Stomach smooth muscle (tissue), 2 donors: Measurements from ENCODE around the gene WSCD2.

Experiments
- H3K27ac ChIP-seq: one replicate; pipeline ENCODE4 v1.7.0; 2013; ENCODE audit warnings: mild to moderate bottlenecking, low read length, inconsistent platforms
- H3K27me3 ChIP-seq, 2 donors: one replicate each; pipeline ENCODE4 v1.7.0; 2013; ENCODE audit warnings: low read length in 2 of 2; ENCODE audit not compliant: insufficient read depth in 2 of 2, control insufficient read depth in 1 of 2
- H3K36me3 ChIP-seq, 2 donors: one replicate each; pipeline ENCODE4 v1.7.0; 2013; ENCODE audit warnings: low read length in 2 of 2; ENCODE audit not compliant: control insufficient read depth in 2 of 2, insufficient read depth in 2 of 2
- H3K4me1 ChIP-seq: one replicate; pipeline ENCODE4 v1.7.0; 2013; ENCODE audit warnings: low read length; ENCODE audit not compliant: control insufficient read depth, insufficient read depth
- H3K4me3 ChIP-seq, 2 donors: one replicate each; pipeline ENCODE4 v1.7.0; 2013; ENCODE audit warnings: low read length in 2 of 2
- H3K9ac ChIP-seq, 2 donors: one replicate each; pipeline ENCODE4 v1.7.0; 2013; ENCODE audit warnings: low read length in 2 of 2, mild to moderate bottlenecking in 1 of 2
- H3K9me3 ChIP-seq, 2 donors: one replicate each; pipeline ENCODE4 v1.7.0; 2013; ENCODE audit warnings: low read length in 2 of 2; ENCODE audit not compliant: control insufficient read depth in 2 of 2
- donor health status: healthy.
- donor health status: Pancreatic carcinoma.

Gene WSCD2

GRCh38 chr12:108240027-108240785 is 111.1 kb downstream of the WSCD2 start:
- H3K27me3 ChIP-seq = no peaks in the 10 kb centered on the region
- H3K36me3 ChIP-seq = peaks cover 2 to 13% of the 10 kb centered on the region in 2 donors
- no peaks in the 10 kb centered on the region for H3K4me1 ChIP-seq
- peaks cover 0 to 11% of the 10 kb centered on the region in 2 donors for H3K9me3 ChIP-seq
- H3K9ac ChIP-seq = no peak overlapping the region
- H3K27ac ChIP-seq = no peak overlapping the region
- no peak overlapping the region for H3K4me3 ChIP-seq

GRCh38 chr12:108240928-108241327 is 111.8 kb downstream of the WSCD2 start:
- H3K27me3 ChIP-seq = no peaks in the 10 kb centered on the region
- H3K9ac ChIP-seq = no peak overlapping the region
- H3K9me3 ChIP-seq = peaks cover 0 to 11% of the 10 kb centered on the region in 2 donors
- H3K4me1 ChIP-seq = no peaks in the 10 kb centered on the region
- no peak overlapping the region for H3K4me3 ChIP-seq
- no peak overlapping the region for H3K27ac ChIP-seq
- H3K36me3 ChIP-seq = peaks cover 2 to 16% of the 10 kb centered on the region in 2 donors

- no peak overlapping the region for H3K27ac ChIP-seq
- no peak overlapping the region for H3K4me3 ChIP-seq
- peaks cover 2 to 15% of the 10 kb centered on the region in 2 donors for H3K36me3 ChIP-seq
- no peaks in the 10 kb centered on the region for H3K27me3 ChIP-seq
- H3K9ac ChIP-seq = no peak overlapping the region
- peaks cover 0 to 6% of the 10 kb centered on the region in 2 donors for H3K9me3 ChIP-seq
- no peaks in the 10 kb centered on the region for H3K4me1 ChIP-seq
These were observed 113.1 kb downstream of the WSCD2 start for GRCh38 chr12:108241986-108242703.

GRCh38 chr12:108247130-108247529 is 118.0 kb downstream of the WSCD2 start:
- Histone ChIP-seq H3K4me1 (no peaks in the 10 kb centered on the region), H3K27me3 (peaks cover 0 to 2% of the 10 kb centered on the region in 2 donors), H3K27ac (no peak overlapping the region), H3K36me3 (peaks cover 7 to 15% of the 10 kb centered on the region in 2 donors), H3K4me3 (no peak overlapping the region), H3K9me3 (no peaks in the 10 kb centered on the region), H3K9ac (no peak overlapping the region)

GRCh38 chr12:108248011-108248410 is 118.9 kb downstream of the WSCD2 start:
- Histone ChIP-seq H3K27ac (no peak overlapping the region), H3K27me3 (peaks cover 0 to 4% of the 10 kb centered on the region in 2 donors), H3K4me3 (no peak overlapping the region), H3K9ac (no peak overlapping the region), H3K36me3 (peaks cover 7 to 15% of the 10 kb centered on the region in 2 donors), H3K9me3 (no peaks in the 10 kb centered on the region), H3K4me1 (no peaks in the 10 kb centered on the region)

- no peaks in the 10 kb centered on the region for H3K9me3 ChIP-seq
- H3K36me3 ChIP-seq = peaks cover 7 to 11% of the 10 kb centered on the region in 2 donors
- H3K4me3 ChIP-seq = no peak overlapping the region
- peaks cover 9 to 16% of the 10 kb centered on the region in 2 donors for H3K27me3 ChIP-seq
- no peaks in the 10 kb centered on the region for H3K4me1 ChIP-seq
- no peak overlapping the region for H3K27ac ChIP-seq
- no peak overlapping the region for H3K9ac ChIP-seq
These were observed 123.4 kb downstream of the WSCD2 start for GRCh38 chr12:108252523-108252922.

GRCh38 chr12:108253540-108253939 is 124.5 kb downstream of the WSCD2 start:
- Histone ChIP-seq H3K27me3 (peaks cover 9 to 16% of the 10 kb centered on the region in 2 donors), H3K9ac (no peak overlapping the region), H3K36me3 (peaks cover 3 to 6% of the 10 kb centered on the region in 2 donors), H3K4me1 (no peaks in the 10 kb centered on the region), H3K9me3 (no peaks in the 10 kb centered on the region), H3K4me3 (no peak overlapping the region), H3K27ac (no peak overlapping the region)

GRCh38 chr12:108254030-108254429 is 124.9 kb downstream of the WSCD2 start:
- peaks cover 9 to 16% of the 10 kb centered on the region in 2 donors for H3K27me3 ChIP-seq
- H3K36me3 ChIP-seq = peaks cover 0 to under 1% of the 10 kb centered on the region in 2 donors
- no peak overlapping the region for H3K4me3 ChIP-seq
- H3K4me1 ChIP-seq = no peaks in the 10 kb centered on the region
- no peak overlapping the region for H3K27ac ChIP-seq
- H3K9ac ChIP-seq = no peak overlapping the region
- no peaks in the 10 kb centered on the region for H3K9me3 ChIP-seq

- H3K9me3 ChIP-seq = peaks cover 3 to 6% of the 10 kb centered on the region in 2 donors
- peaks cover 9 to 16% of the 10 kb centered on the region in 2 donors for H3K27me3 ChIP-seq
- H3K9ac ChIP-seq = no peak overlapping the region
- no peak overlapping the region for H3K4me3 ChIP-seq
- H3K4me1 ChIP-seq = no peaks in the 10 kb centered on the region
- no peak overlapping the region for H3K27ac ChIP-seq
- H3K36me3 ChIP-seq = no peaks in the 10 kb centered on the region
These were observed 125.6 kb downstream of the WSCD2 start for GRCh38 chr12:108254517-108255251.

- H3K9me3 ChIP-seq = peaks cover 3 to 10% of the 10 kb centered on the region in 2 donors
- H3K27me3 ChIP-seq = peaks cover 9 to 15% of the 10 kb centered on the region in 2 donors
- H3K9ac ChIP-seq = no peak overlapping the region
- H3K4me1 ChIP-seq = no peaks in the 10 kb centered on the region
- H3K4me3 ChIP-seq = no peak overlapping the region
- H3K27ac ChIP-seq = no peak overlapping the region
- H3K36me3 ChIP-seq = no peaks in the 10 kb centered on the region
These were observed 126.1 kb downstream of the WSCD2 start for GRCh38 chr12:108255252-108255602.
